A673 (cell line): ENCODE results near the gene PNMA1. TPM values are rescaled to one million over a fixed set of nuclear protein-coding genes. Genes with fewer than 3 reads are reported as not detected.

ENCODE experiments used
- BruUV-seq: library from RNA; stranded (reverse); fragments of 400-500 nt; replicated peaks from 2 replicates; lab custom pipeline; 2021; lab: Mats Ljungman, UMichigan
- CTCF ChIA-PET: fragments of 300-600 bp; sonication (Branson Sonifier 250); formaldehyde crosslinking; loops from one replicate; lab custom pipeline; 2022; ENCODE audit warnings: antibody characterized with exemption; lab: Charles Lee
- POLR2A ChIA-PET: fragments of 300-600 bp; sonication (Branson Sonifier 250); formaldehyde crosslinking; loops from one replicate; lab custom pipeline; 2022; ENCODE audit warnings: antibody characterized with exemption; ENCODE audit not compliant: low non-redundant PET; lab: Charles Lee
- DNase-seq: peaks from one replicate; pipeline ENCODE4 v3.0.0-alpha.2; 2015; ENCODE audit warnings: low spot score
- H3K27ac ChIP-seq: fragments of 200-600 bp; sonication (generic); 2 replicates; pipeline ENCODE4 v1.5.1; 2016; ENCODE audit warnings: mixed run types, low read depth, mild to moderate bottlenecking, mixed read lengths, antibody characterized with exemption, low read length; ENCODE audit not compliant: poor library complexity, severe bottlenecking
- H3K27me3 ChIP-seq: fragments of 200-600 bp; sonication (generic); replicated peaks from 2 replicates; pipeline ENCODE4 v1.6.1; 2017; ENCODE audit warnings: mixed run types, low read depth, mild to moderate bottlenecking, mixed read lengths, antibody characterized with exemption, low read length; ENCODE audit not compliant: insufficient read depth, poor library complexity
- H3K36me3 ChIP-seq: fragments of 200-600 bp; sonication (generic); 2 replicates; pipeline ENCODE4 v1.6.1; 2016; ENCODE audit warnings: mixed run types, mild to moderate bottlenecking, mixed read lengths, antibody characterized with exemption, low read length; ENCODE audit not compliant: insufficient read depth, poor library complexity, severe bottlenecking
- H3K4me1 ChIP-seq: fragments of 200-600 bp; sonication (generic); 2 replicates; pipeline ENCODE4 v1.6.1; 2017; ENCODE audit warnings: mixed run types, mild to moderate bottlenecking, mixed read lengths, antibody characterized with exemption, low read length; ENCODE audit not compliant: insufficient read depth, poor library complexity, severe bottlenecking
- H3K4me3 ChIP-seq: fragments of 200-600 bp; sonication (generic); 2 replicates; pipeline ENCODE4 v1.5.1; 2016; ENCODE audit warnings: low read depth, mixed run types, mild to moderate bottlenecking, mixed read lengths, low read length; ENCODE audit not compliant: poor library complexity, severe bottlenecking
- H3K9me3 ChIP-seq: fragments of 200-600 bp; sonication (generic); 2 replicates; pipeline ENCODE4 v1.6.1; 2016; ENCODE audit warnings: mixed run types, low read depth, mild to moderate bottlenecking, mixed read lengths, antibody characterized with exemption, low read length; ENCODE audit not compliant: poor library complexity, severe bottlenecking
- EZH2 ChIP-seq: fragments of 200-600 bp; sonication (generic); IDR thresholded peaks from 2 replicates; pipeline ENCODE4 v1.6.1; 2017; ENCODE audit warnings: borderline replicate concordance, low read depth, mild to moderate bottlenecking, mixed read lengths, antibody characterized with exemption, low read length; ENCODE audit not compliant: poor library complexity, severe bottlenecking
- intact Hi-C: fragments of 100-400 bp; cut with micrococcal nuclease; formaldehyde crosslinking; loops from one replicate; pipeline ENCODE4 v1.10.0; 2022; ENCODE audit not compliant: unreplicated experiment
- total RNA-seq: library from RNA; stranded (reverse); gene quantifications from 2 replicates; pipeline ENCODE4 v1.2.3, GENCODE V29; 2021
- TF ChIP-seq, protein P1 (sequence below): fragments of 300-800, 200-600 bp; sonication (generic); conservative IDR thresholded peaks from 2 replicates; pipeline ENCODE4 v1.5.1; 2017; ENCODE audit warnings: low read depth, mild to moderate bottlenecking, antibody characterized with exemption, low read length, moderate library complexity, mixed read lengths

The PNMA1 gene
- total RNA-seq, 1 experiment from 2014 or later: 51.4 TPM

DNA sequence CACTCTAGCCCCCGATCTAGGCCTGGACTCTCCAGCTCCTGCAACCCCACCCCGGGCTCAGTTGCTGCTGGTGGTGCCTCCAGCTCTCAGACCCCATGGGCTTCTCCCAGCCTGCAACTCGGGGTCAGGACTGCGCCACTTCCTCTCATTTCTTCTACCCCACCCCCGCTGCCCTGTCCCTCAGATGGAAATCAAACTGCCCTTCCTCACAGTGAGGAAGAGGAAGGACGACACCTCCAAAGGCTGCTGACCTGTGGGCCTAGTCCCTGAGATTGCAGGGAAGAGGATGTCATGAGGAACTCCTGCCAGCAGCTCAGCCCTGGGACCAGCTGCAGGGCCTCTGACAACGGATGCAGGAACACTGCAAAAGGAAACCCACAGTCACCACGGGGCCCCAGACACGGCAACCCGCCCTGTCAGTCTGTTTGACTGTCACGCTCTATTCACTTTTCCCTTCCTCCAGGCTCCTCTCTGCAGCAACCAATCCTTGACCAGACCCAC, 29.3 kb upstream of the PNMA1 start:
- H3K27me3 ChIP-seq: no peaks in the 10 kb centered on the region
- H3K36me3 ChIP-seq: peaks cover 13% of the 10 kb centered on the region
- H3K27ac ChIP-seq: peak overlapping the region; percentile 82
- DNase-seq: no peak
- intact Hi-C loops: no loop called here
- POLR2A ChIA-PET: no interaction called here
- H3K4me3 ChIP-seq: no peak overlapping the region
- H3K4me1 ChIP-seq: peaks cover 67% of the 10 kb centered on the region
- no TSS peak for BruUV-seq
- no peak for TF ChIP-seq EZH2
- TF ChIP-seq, protein P1, sequence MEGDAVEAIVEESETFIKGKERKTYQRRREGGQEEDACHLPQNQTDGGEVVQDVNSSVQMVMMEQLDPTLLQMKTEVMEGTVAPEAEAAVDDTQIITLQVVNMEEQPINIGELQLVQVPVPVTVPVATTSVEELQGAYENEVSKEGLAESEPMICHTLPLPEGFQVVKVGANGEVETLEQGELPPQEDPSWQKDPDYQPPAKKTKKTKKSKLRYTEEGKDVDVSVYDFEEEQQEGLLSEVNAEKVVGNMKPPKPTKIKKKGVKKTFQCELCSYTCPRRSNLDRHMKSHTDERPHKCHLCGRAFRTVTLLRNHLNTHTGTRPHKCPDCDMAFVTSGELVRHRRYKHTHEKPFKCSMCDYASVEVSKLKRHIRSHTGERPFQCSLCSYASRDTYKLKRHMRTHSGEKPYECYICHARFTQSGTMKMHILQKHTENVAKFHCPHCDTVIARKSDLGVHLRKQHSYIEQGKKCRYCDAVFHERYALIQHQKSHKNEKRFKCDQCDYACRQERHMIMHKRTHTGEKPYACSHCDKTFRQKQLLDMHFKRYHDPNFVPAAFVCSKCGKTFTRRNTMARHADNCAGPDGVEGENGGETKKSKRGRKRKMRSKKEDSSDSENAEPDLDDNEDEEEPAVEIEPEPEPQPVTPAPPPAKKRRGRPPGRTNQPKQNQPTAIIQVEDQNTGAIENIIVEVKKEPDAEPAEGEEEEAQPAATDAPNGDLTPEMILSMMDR: no peak
- CTCF ChIA-PET: no interaction called here
- H3K9me3 ChIP-seq: no peaks in the 10 kb centered on the region

DNA sequence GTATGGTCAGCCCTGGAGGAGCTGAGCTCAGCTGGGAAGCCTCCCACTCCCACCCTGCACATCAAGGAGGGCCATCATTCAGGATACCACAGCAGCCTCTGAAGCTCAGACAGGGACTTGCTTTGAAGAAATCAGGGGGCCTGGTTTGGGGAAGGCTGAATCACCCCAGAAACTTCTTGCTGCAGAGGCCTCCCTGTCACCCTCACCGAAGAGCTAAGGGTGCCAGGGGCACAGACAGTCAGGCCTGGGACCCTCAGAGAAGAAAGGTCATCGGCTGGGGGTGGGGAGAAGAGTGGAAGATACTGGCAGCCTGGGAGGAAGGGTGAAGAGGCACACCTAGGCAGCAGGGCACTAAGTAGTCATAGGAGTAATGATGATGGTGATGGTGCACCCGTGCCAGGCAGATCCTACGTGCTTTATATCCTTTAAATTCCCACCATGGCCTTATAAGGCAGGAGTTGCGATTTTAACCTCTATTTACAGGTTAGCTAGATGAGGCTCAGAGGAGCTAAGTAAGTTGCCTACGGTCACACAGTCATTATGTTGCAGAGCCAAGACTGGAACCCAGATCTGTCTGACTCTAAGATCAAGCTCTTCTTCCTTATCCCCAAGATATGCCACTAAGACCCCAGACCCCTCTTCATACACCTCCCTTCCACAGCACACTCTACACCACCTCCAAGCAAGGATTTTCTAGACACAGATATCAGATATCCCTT, 28.5 kb upstream of the PNMA1 start:
- no peak overlapping the region for H3K4me3 ChIP-seq
- H3K27me3 ChIP-seq: no peaks in the 10 kb centered on the region
- peaks cover 67% of the 10 kb centered on the region for H3K4me1 ChIP-seq
- peaks cover 16% of the 10 kb centered on the region for H3K36me3 ChIP-seq
- POLR2A ChIA-PET: no interaction called here
- no peaks in the 10 kb centered on the region for H3K9me3 ChIP-seq
- no peak for DNase-seq
- CTCF ChIA-PET: interaction anchor here (0.7 kb wide), 1 partner anchor 14 kb away, joined by 3 read pairs; no protein-coding TSS in a partner anchor
- TF ChIP-seq, protein P1: no peak
- TF ChIP-seq EZH2: no peak
- H3K27ac ChIP-seq: peak overlapping the region; percentile 82
- intact Hi-C loops: no loop called here
- no TSS peak for BruUV-seq

DNA sequence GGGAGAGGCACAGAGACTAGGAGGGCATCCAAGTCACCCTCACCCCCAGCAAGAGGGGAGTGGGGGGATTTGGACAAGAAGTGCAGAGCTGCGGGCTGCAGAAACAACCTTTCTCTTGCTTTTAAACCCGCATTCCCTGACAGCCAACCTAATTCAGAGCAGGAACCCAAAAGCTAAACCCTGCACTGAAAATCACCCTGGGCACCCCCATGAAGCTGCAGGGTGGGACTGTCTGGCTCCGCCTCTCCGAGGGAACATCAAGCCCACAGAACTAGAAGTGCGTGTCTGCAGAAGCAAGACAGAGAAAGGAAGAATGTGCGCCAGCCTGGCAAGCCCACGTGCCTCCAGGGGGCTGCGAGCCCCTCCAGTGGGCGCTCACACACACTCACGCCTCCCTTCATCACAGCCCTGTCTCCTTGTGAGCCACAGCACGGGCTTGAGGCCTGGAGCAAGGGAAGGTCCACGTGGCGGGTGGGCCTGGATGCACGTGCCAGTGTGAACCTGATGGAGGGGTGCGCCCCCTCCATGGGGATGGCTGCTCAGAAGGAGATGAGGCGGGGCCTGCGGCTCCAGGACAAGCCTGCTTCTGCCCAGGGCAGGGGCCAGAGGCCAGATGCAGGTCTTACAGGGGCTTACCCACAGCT, 27.8 kb upstream of the PNMA1 start:
- ChIA-PET POLR2A (no interaction called here), CTCF (interaction anchor here (0.6 to 0.9 kb wide), 3 partner anchors 13 to 487 kb away, joined by 3 to 6 read pairs (median 3); no protein-coding TSS in a partner anchor)
- peak; percentile 79 for DNase-seq
- intact Hi-C loops: no loop called here
- Histone ChIP-seq H3K36me3 (peaks cover 19% of the 10 kb centered on the region), H3K27me3 (no peaks in the 10 kb centered on the region), H3K27ac (peak overlapping the region; percentile 82), H3K9me3 (no peaks in the 10 kb centered on the region), H3K4me3 (peak overlapping the region; percentile 30), H3K4me1 (peaks cover 61% of the 10 kb centered on the region)
- BruUV-seq: no TSS peak
- TF ChIP-seq, protein P1: no peak
- TF ChIP-seq EZH2: no peak
